Measurements from ENCODE around the gene ZSCAN21. TPM values are rescaled to one million over a fixed set of nuclear protein-coding genes. Genes with fewer than 3 reads are reported as not detected.

Gene ZSCAN21
- total and polyA plus RNA-seq, 8 donors: 6.5 to 27.1 (median 24.1) TPM

- peak overlapping the region; percentile 94 to 98 for H3K4me3 ChIP-seq
- no peak for DNase-seq
- ATAC-seq: peak; percentile 17
- H3K27me3 ChIP-seq: no peaks in the 10 kb centered on the region
- no peaks in the 10 kb centered on the region for H3K9me3 ChIP-seq
- peak overlapping the region; percentile 74 to 88 for H3K27ac ChIP-seq
- intact Hi-C loops (cut with DNase I): no loop called here
- H3K36me3 ChIP-seq: peaks cover 0 to 34% of the 10 kb centered on the region in 2 donors
- peaks cover 14 to 41% of the 10 kb centered on the region in 2 donors for H3K4me1 ChIP-seq
- no peak for TF ChIP-seq CTCF (IDR thresholded peaks at IDR 0.05)
Measured at GRCh38 chr7:100080907-100081534, 31.4 kb downstream of the ZSCAN21 start.

- DNase-seq (peak; percentile 97 to 100 (median 98)), ATAC-seq (peak; percentile 95)
- intact Hi-C loops (cut with DNase I): no loop called here
- H3K27ac ChIP-seq: peak within 1 kb of the TSS; percentile 74 to 88
- peaks cover 0 to 28% of the 10 kb centered on the region in 2 donors for H3K36me3 ChIP-seq
- H3K27me3 ChIP-seq: no peaks in the 10 kb centered on the region
- H3K4me1 ChIP-seq: peaks cover 14 to 41% of the 10 kb centered on the region in 2 donors
- H3K9me3 ChIP-seq: no peaks in the 10 kb centered on the region
- TF ChIP-seq CTCF (IDR thresholded peaks at IDR 0.05): peak; percentile 85 to 97
- H3K4me3 ChIP-seq: peak within 1 kb of the TSS; percentile 94 to 98
Measured at GRCh38 chr7:100081535-100082102, 32.0 kb downstream of the ZSCAN21 start, which contains the start of gene ZNF3. TSS of gene ZNF3 (minus strand) at chr7:100081723. CDS start at chr7:100077357, 4,366 bp downstream.

- TF ChIP-seq CTCF (IDR thresholded peaks at IDR 0.05): no peak
- no peaks in the 10 kb centered on the region for H3K9me3 ChIP-seq
- peaks cover 14 to 43% of the 10 kb centered on the region in 2 donors for H3K4me1 ChIP-seq
- ATAC-seq: no peak
- no peak overlapping the region for H3K4me3 ChIP-seq
- DNase-seq: no peak
- peak overlapping the region in 1 of 2 donors; percentile 88 for H3K27ac ChIP-seq
- H3K36me3 ChIP-seq: peaks cover 0 to 16% of the 10 kb centered on the region in 2 donors
- H3K27me3 ChIP-seq: no peaks in the 10 kb centered on the region
- intact Hi-C loops (cut with DNase I): no loop called here
Measured at GRCh38 chr7:100082978-100083377, 33.4 kb downstream of the ZSCAN21 start.

GRCh38 chr7:100085515-100085914 lies 35.9 kb downstream of the ZSCAN21 start:
- ATAC-seq: no peak
- Histone ChIP-seq H3K4me1 (peaks cover 7 to 44% of the 10 kb centered on the region in 2 donors), H3K36me3 (peaks cover 0 to 3% of the 10 kb centered on the region in 2 donors), H3K4me3 (no peak overlapping the region), H3K9me3 (no peaks in the 10 kb centered on the region), H3K27me3 (no peaks in the 10 kb centered on the region), H3K27ac (no peak overlapping the region)
- no peak for TF ChIP-seq CTCF (IDR thresholded peaks at IDR 0.05)
- no peak for DNase-seq
- intact Hi-C loops (cut with DNase I): no loop called here

GRCh38 chr7:100087055-100087750 lies 37.6 kb downstream of the ZSCAN21 start:
- DNase-seq: no peak
- Histone ChIP-seq H3K4me1 (peaks cover under 1 to 32% of the 10 kb centered on the region in 2 donors), H3K27me3 (no peaks in the 10 kb centered on the region), H3K27ac (no peak overlapping the region), H3K36me3 (peaks cover 0 to 20% of the 10 kb centered on the region in 2 donors), H3K4me3 (no peak overlapping the region), H3K9me3 (no peaks in the 10 kb centered on the region)
- no peak for TF ChIP-seq CTCF (IDR thresholded peaks at IDR 0.05)
- no peak for ATAC-seq
- intact Hi-C loops (cut with DNase I): no loop called here

Data from left lung (tissue), 10 donors.